ENCODE results near the gene DLG5. TPM values are rescaled to one million over a fixed set of nuclear protein-coding genes. Genes with fewer than 3 reads are reported as not detected.

The DLG5 gene
- 17.5 and 19.5 TPM in 2 replicates for total RNA-seq (2012; rRNA removed)

- Histone ChIP-seq H3K27me3 (ENCODE audit: control insufficient read depth, insufficient read depth, low read length) (peaks cover 13% of the 10 kb centered on the region), H3K36me3 (ENCODE audit: insufficient read depth, low read length) (peaks cover 4% of the 10 kb centered on the region), H3K9me3 (replicated peaks; ENCODE audit: low read length) (no peaks in the 10 kb centered on the region), H3K9ac (ENCODE audit: low read depth, low read length) (peak within 1 kb of the TSS; percentile 88), H3K4me1 (ENCODE audit: control insufficient read depth, insufficient read depth, low read length) (peaks cover 18% of the 10 kb centered on the region), H3K4me3 (ENCODE audit: low read length) (peak within 1 kb of the TSS; percentile 82), H3K4me2 (ENCODE audit: low read length) (peak within 1 kb of the TSS; percentile 82)
Observed at GRCh38 chr10:77926566-77927401, at the start of gene DLG5. Gene DLG5 (minus strand): TSS chr10:77926755. CDS start chr10:77926520, 235 bp downstream.

GRCh38 chr10:77975086-77975666, 48.6 kb upstream of the DLG5 start:
- peaks cover 13% of the 10 kb centered on the region for H3K4me1 ChIP-seq (ENCODE audit: control insufficient read depth, insufficient read depth, low read length)
- no peaks in the 10 kb centered on the region for H3K9me3 ChIP-seq (replicated peaks; ENCODE audit: low read length)
- no peaks in the 10 kb centered on the region for H3K27me3 ChIP-seq (ENCODE audit: control insufficient read depth, insufficient read depth, low read length)
- peaks cover 49% of the 10 kb centered on the region for H3K36me3 ChIP-seq (ENCODE audit: insufficient read depth, low read length)
- H3K4me2 ChIP-seq (ENCODE audit: low read length): no peak overlapping the region
- no peak overlapping the region for H3K4me3 ChIP-seq (ENCODE audit: low read length)
- no peak overlapping the region for H3K9ac ChIP-seq (ENCODE audit: low read depth, low read length)

GRCh38 chr10:77974396-77975074, 48.0 kb upstream of the DLG5 start:
- Histone ChIP-seq H3K36me3 (ENCODE audit: insufficient read depth, low read length) (peaks cover 42% of the 10 kb centered on the region), H3K27me3 (ENCODE audit: control insufficient read depth, insufficient read depth, low read length) (no peaks in the 10 kb centered on the region), H3K4me1 (ENCODE audit: control insufficient read depth, insufficient read depth, low read length) (peaks cover 13% of the 10 kb centered on the region), H3K9ac (ENCODE audit: low read depth, low read length) (no peak overlapping the region), H3K4me3 (ENCODE audit: low read length) (no peak overlapping the region), H3K9me3 (replicated peaks; ENCODE audit: low read length) (no peaks in the 10 kb centered on the region), H3K4me2 (ENCODE audit: low read length) (no peak overlapping the region)

GRCh38 chr10:77973276-77973675, 46.7 kb upstream of the DLG5 start:
- Histone ChIP-seq H3K4me1 (ENCODE audit: control insufficient read depth, insufficient read depth, low read length) (peaks cover 13% of the 10 kb centered on the region), H3K9ac (ENCODE audit: low read depth, low read length) (no peak overlapping the region), H3K36me3 (ENCODE audit: insufficient read depth, low read length) (peaks cover 32% of the 10 kb centered on the region), H3K4me3 (ENCODE audit: low read length) (no peak overlapping the region), H3K4me2 (ENCODE audit: low read length) (no peak overlapping the region), H3K9me3 (replicated peaks; ENCODE audit: low read length) (no peaks in the 10 kb centered on the region), H3K27me3 (ENCODE audit: control insufficient read depth, insufficient read depth, low read length) (no peaks in the 10 kb centered on the region)

GRCh38 chr10:77972148-77972547, 45.6 kb upstream of the DLG5 start:
- Histone ChIP-seq H3K27me3 (ENCODE audit: control insufficient read depth, insufficient read depth, low read length) (no peaks in the 10 kb centered on the region), H3K4me3 (ENCODE audit: low read length) (no peak overlapping the region), H3K9ac (ENCODE audit: low read depth, low read length) (no peak overlapping the region), H3K9me3 (replicated peaks; ENCODE audit: low read length) (no peaks in the 10 kb centered on the region), H3K4me1 (ENCODE audit: control insufficient read depth, insufficient read depth, low read length) (peaks cover 13% of the 10 kb centered on the region), H3K36me3 (ENCODE audit: insufficient read depth, low read length) (peaks cover 21% of the 10 kb centered on the region), H3K4me2 (ENCODE audit: low read length) (no peak overlapping the region)

- Histone ChIP-seq H3K9ac (ENCODE audit: low read depth, low read length) (no peak overlapping the region), H3K4me3 (ENCODE audit: low read length) (no peak overlapping the region), H3K4me2 (ENCODE audit: low read length) (no peak overlapping the region), H3K27me3 (ENCODE audit: control insufficient read depth, insufficient read depth, low read length) (no peaks in the 10 kb centered on the region), H3K9me3 (replicated peaks; ENCODE audit: low read length) (no peaks in the 10 kb centered on the region), H3K36me3 (ENCODE audit: insufficient read depth, low read length) (peaks cover 17% of the 10 kb centered on the region), H3K4me1 (ENCODE audit: control insufficient read depth, insufficient read depth, low read length) (peaks cover 13% of the 10 kb centered on the region)
Observed at GRCh38 chr10:77971804-77972144, 45.2 kb upstream of the DLG5 start.

GRCh38 chr10:77970869-77971803, 44.6 kb upstream of the DLG5 start:
- peak overlapping the region; percentile 57 for H3K9ac ChIP-seq (ENCODE audit: low read depth, low read length)
- H3K9me3 ChIP-seq (replicated peaks; ENCODE audit: low read length): no peaks in the 10 kb centered on the region
- peak overlapping the region; percentile 39 for H3K4me3 ChIP-seq (ENCODE audit: low read length)
- H3K36me3 ChIP-seq (ENCODE audit: insufficient read depth, low read length): peaks cover 12% of the 10 kb centered on the region
- H3K4me2 ChIP-seq (ENCODE audit: low read length): peak overlapping the region; percentile 69
- no peaks in the 10 kb centered on the region for H3K27me3 ChIP-seq (ENCODE audit: control insufficient read depth, insufficient read depth, low read length)
- peaks cover 13% of the 10 kb centered on the region for H3K4me1 ChIP-seq (ENCODE audit: control insufficient read depth, insufficient read depth, low read length)

- H3K4me3 ChIP-seq (ENCODE audit: low read length): no peak overlapping the region
- H3K4me2 ChIP-seq (ENCODE audit: low read length): no peak overlapping the region
- H3K36me3 ChIP-seq (ENCODE audit: insufficient read depth, low read length): no peaks in the 10 kb centered on the region
- H3K4me1 ChIP-seq (ENCODE audit: control insufficient read depth, insufficient read depth, low read length): peaks cover 25% of the 10 kb centered on the region
- no peaks in the 10 kb centered on the region for H3K9me3 ChIP-seq (replicated peaks; ENCODE audit: low read length)
- no peaks in the 10 kb centered on the region for H3K27me3 ChIP-seq (ENCODE audit: control insufficient read depth, insufficient read depth, low read length)
- no peak overlapping the region for H3K9ac ChIP-seq (ENCODE audit: low read depth, low read length)
Observed at GRCh38 chr10:77969114-77969513, 42.6 kb upstream of the DLG5 start.

GRCh38 chr10:77967611-77968022, 41.1 kb upstream of the DLG5 start:
- Histone ChIP-seq H3K9ac (ENCODE audit: low read depth, low read length) (no peak overlapping the region), H3K4me3 (ENCODE audit: low read length) (no peak overlapping the region), H3K36me3 (ENCODE audit: insufficient read depth, low read length) (no peaks in the 10 kb centered on the region), H3K4me2 (ENCODE audit: low read length) (no peak overlapping the region), H3K4me1 (ENCODE audit: control insufficient read depth, insufficient read depth, low read length) (peaks cover 25% of the 10 kb centered on the region), H3K27me3 (ENCODE audit: control insufficient read depth, insufficient read depth, low read length) (no peaks in the 10 kb centered on the region), H3K9me3 (replicated peaks; ENCODE audit: low read length) (no peaks in the 10 kb centered on the region)

- Histone ChIP-seq H3K9me3 (replicated peaks; ENCODE audit: low read length) (no peaks in the 10 kb centered on the region), H3K4me2 (ENCODE audit: low read length) (peak overlapping the region; percentile 18), H3K9ac (ENCODE audit: low read depth, low read length) (no peak overlapping the region), H3K4me1 (ENCODE audit: control insufficient read depth, insufficient read depth, low read length) (peaks cover 11% of the 10 kb centered on the region), H3K27me3 (ENCODE audit: control insufficient read depth, insufficient read depth, low read length) (no peaks in the 10 kb centered on the region), H3K4me3 (ENCODE audit: low read length) (no peak overlapping the region), H3K36me3 (ENCODE audit: insufficient read depth, low read length) (no peaks in the 10 kb centered on the region)
Observed at GRCh38 chr10:77965294-77965693, 38.7 kb upstream of the DLG5 start.

GRCh38 chr10:77964811-77965210, 38.3 kb upstream of the DLG5 start:
- Histone ChIP-seq H3K4me2 (ENCODE audit: low read length) (no peak overlapping the region), H3K9me3 (replicated peaks; ENCODE audit: low read length) (no peaks in the 10 kb centered on the region), H3K9ac (ENCODE audit: low read depth, low read length) (no peak overlapping the region), H3K27me3 (ENCODE audit: control insufficient read depth, insufficient read depth, low read length) (no peaks in the 10 kb centered on the region), H3K4me3 (ENCODE audit: low read length) (no peak overlapping the region), H3K4me1 (ENCODE audit: control insufficient read depth, insufficient read depth, low read length) (peaks cover 11% of the 10 kb centered on the region), H3K36me3 (ENCODE audit: insufficient read depth, low read length) (no peaks in the 10 kb centered on the region)

Data from skeletal muscle satellite cell (primary cell).